ENCODE results near the gene PHYKPL. TPM values are rescaled to one million over a fixed set of nuclear protein-coding genes. Genes with fewer than 3 reads are reported as not detected.

PHYKPL gene
- total and polyA plus RNA-seq, 2 donors (not counting 1 experiment from before 2014, with no cell fraction given): 263 to 313 TPM

GRCh38 chr5:178280631-178281030 lies 48.0 kb upstream of the PHYKPL start:
- H3K36me3 ChIP-seq (replicated peaks in 1 of 2; ENCODE audit: control extremely low read depth in 1 of 2, control insufficient read depth in 1 of 2, extremely low read depth in 1 of 2, insufficient read depth in 2 of 2, low read length in 1 of 2): no peaks in the 10 kb centered on the region
- peaks cover 0 to 14% (median 11%) of the 10 kb centered on the region in 3 donors for H3K9me3 ChIP-seq (ENCODE audit: control extremely low read depth in 1 of 3, control insufficient read depth in 2 of 3, insufficient read depth in 1 of 3, low read length in 2 of 3)
- intact Hi-C loops (cut with micrococcal nuclease): loop anchor here (5.0 kb wide), 1 partner anchor 557 kb away; no protein-coding TSS in a partner anchor
- peaks cover 0 to 6% of the 10 kb centered on the region in 2 donors for H3K4me1 ChIP-seq (ENCODE audit: control insufficient read depth in 2 of 2, insufficient read depth in 2 of 2, low read length in 2 of 2)
- CTCF ChIA-PET: interaction anchor here (0.7 to 4.0 kb wide), 4 partner anchors 9 to 1213 kb away, joined by 3 to 24 read pairs (median 8); no protein-coding TSS in a partner anchor
- Mint-ChIP-seq H3K9me3 (ENCODE audit: insufficient read depth) (peaks cover 13% of the 10 kb centered on the region), H3K4me1 (peaks cover 2% of the 10 kb centered on the region), H3K4me3 (no peak overlapping the region), H3K27me3 (peaks cover 23% of the 10 kb centered on the region), H3K27ac (no peak overlapping the region)
- no peak overlapping the region for H3K9ac ChIP-seq (ENCODE audit: low read length)
- no peak overlapping the region for H2AFZ ChIP-seq (ENCODE audit: insufficient read depth, low read depth, low read length, poor library complexity, severe bottlenecking)
- no peak overlapping the region for H3K4me2 ChIP-seq (replicated peaks; ENCODE audit: low read depth, low read length, poor library complexity, severe bottlenecking)
- DNase-seq (no peak), ATAC-seq (ENCODE audit: low read depth) (no peak)
- TF ChIP-seq EZH2 (IDR thresholded peaks at IDR 0.05; ENCODE audit: borderline replicate concordance, insufficient read depth, low read depth, low read length, poor library complexity, severe bottlenecking) (no peak), CTCF (IDR thresholded peaks at IDR 0.05) (no peak)
- no peaks in the 10 kb centered on the region for H3K79me2 ChIP-seq (ENCODE audit: control insufficient read depth, insufficient read depth, low read length)
- POLR2A ChIA-PET: no interaction called here
- H3K4me3 ChIP-seq (ENCODE audit: control extremely low read depth in 1 of 5, extremely low read depth in 1 of 5, insufficient read depth in 1 of 5, low read depth in 2 of 5, low read length in 4 of 5): no peak overlapping the region
- 95% methylated on average over 6 of the region's 9 CpGs for WGBS (ENCODE audit: insufficient coverage)
- H3K27ac ChIP-seq (ENCODE audit: low read length in 2 of 2): no peak overlapping the region
- no peaks in the 10 kb centered on the region for H4K20me1 ChIP-seq (ENCODE audit: control insufficient read depth, insufficient read depth, low read length, poor library complexity, severe bottlenecking)
- peaks cover 0 to 10% (median 0%) of the 10 kb centered on the region in 4 experiments for H3K27me3 ChIP-seq (replicated peaks in 1 of 4; ENCODE audit: control extremely low read depth in 1 of 4, control insufficient read depth in 3 of 4, insufficient read depth in 4 of 4, low read length in 3 of 4)

GRCh38 chr5:178279723-178280438 lies 47.3 kb upstream of the PHYKPL start:
- no peak overlapping the region for H3K4me3 Mint-ChIP-seq
- Histone ChIP-seq H3K27me3 (replicated peaks in 1 of 4; ENCODE audit: control extremely low read depth in 1 of 4, control insufficient read depth in 3 of 4, insufficient read depth in 4 of 4, low read length in 3 of 4) (peaks cover 0 to 10% (median 0%) of the 10 kb centered on the region in 4 experiments), H3K9ac (ENCODE audit: low read length) (no peak overlapping the region), H3K4me1 (ENCODE audit: control insufficient read depth in 2 of 2, insufficient read depth in 2 of 2, low read length in 2 of 2) (peaks cover 0 to 6% of the 10 kb centered on the region in 2 donors), H3K4me2 (replicated peaks; ENCODE audit: low read depth, low read length, poor library complexity, severe bottlenecking) (no peak overlapping the region), H3K27ac (ENCODE audit: low read length in 2 of 2) (no peak overlapping the region), H3K36me3 (replicated peaks in 1 of 2; ENCODE audit: control extremely low read depth in 1 of 2, control insufficient read depth in 1 of 2, extremely low read depth in 1 of 2, insufficient read depth in 2 of 2, low read length in 1 of 2) (no peaks in the 10 kb centered on the region), H2AFZ (ENCODE audit: insufficient read depth, low read depth, low read length, poor library complexity, severe bottlenecking) (peak overlapping the region; percentile 63), H3K4me3 (ENCODE audit: control extremely low read depth in 1 of 5, extremely low read depth in 1 of 5, insufficient read depth in 1 of 5, low read depth in 2 of 5, low read length in 4 of 5) (no peak overlapping the region), H3K9me3 (ENCODE audit: control extremely low read depth in 1 of 3, control insufficient read depth in 2 of 3, insufficient read depth in 1 of 3, low read length in 2 of 3) (peaks cover 0 to 14% (median 11%) of the 10 kb centered on the region in 3 donors), H4K20me1 (ENCODE audit: control insufficient read depth, insufficient read depth, low read length, poor library complexity, severe bottlenecking) (no peaks in the 10 kb centered on the region), H3K79me2 (ENCODE audit: control insufficient read depth, insufficient read depth, low read length) (no peaks in the 10 kb centered on the region)
- H3K9me3 Mint-ChIP-seq (ENCODE audit: insufficient read depth): peaks cover 13% of the 10 kb centered on the region
- ATAC-seq (ENCODE audit: low read depth) (peak; percentile 45), DNase-seq (peak; percentile 60)
- TF ChIP-seq CTCF (IDR thresholded peaks at IDR 0.05) (peak; percentile 73), EZH2 (IDR thresholded peaks at IDR 0.05; ENCODE audit: borderline replicate concordance, insufficient read depth, low read depth, low read length, poor library complexity, severe bottlenecking) (no peak)
- ChIA-PET CTCF (interaction anchor here (0.7 to 4.0 kb wide), 5 partner anchors 10 to 1214 kb away, joined by 3 to 24 read pairs (median 4); no protein-coding TSS in a partner anchor), POLR2A (no interaction called here)
- H3K27ac Mint-ChIP-seq: no peak overlapping the region
- peaks cover 25% of the 10 kb centered on the region for H3K27me3 Mint-ChIP-seq
- WGBS (ENCODE audit: insufficient coverage): 14% methylated on average over 28 of the region's 33 CpGs
- intact Hi-C loops (cut with micrococcal nuclease): loop anchor here (5.0 kb wide), 1 partner anchor 557 kb away; no protein-coding TSS in a partner anchor
- peaks cover 2% of the 10 kb centered on the region for H3K4me1 Mint-ChIP-seq

Data from B cell (primary cell).